GM21723 (cell line): ENCODE data around the gene FPGT.
"Not testable (repeated sequence)": the region's sequence is repeated elsewhere in the genome, so short reads cannot be mapped to it uniquely, and the experiment has no call there.

ENCODE experiments used
- ATAC-seq: cut with Tn5 transposase; IDR thresholded peaks from one replicate; pipeline ENCODE4 v1.9.1; 2021; ENCODE audit warnings: mild to moderate bottlenecking, moderate library complexity; ENCODE audit not compliant: unreplicated experiment

FPGT gene

GRCh38 chr1:74253243-74253824, 55.3 kb downstream of the FPGT start:
- not testable (repeated sequence) for ATAC-seq
